ENCODE data around the gene TLN1. TPM values are rescaled to one million over a fixed set of nuclear protein-coding genes. Genes with fewer than 3 reads are reported as not detected.
A peak's percentile ranks its signal among the peaks of the same experiment; 100 is the strongest.

The TLN1 gene
- total and polyA plus RNA-seq, 7 donors = 45.0 to 609 (median 354) TPM

DNA sequence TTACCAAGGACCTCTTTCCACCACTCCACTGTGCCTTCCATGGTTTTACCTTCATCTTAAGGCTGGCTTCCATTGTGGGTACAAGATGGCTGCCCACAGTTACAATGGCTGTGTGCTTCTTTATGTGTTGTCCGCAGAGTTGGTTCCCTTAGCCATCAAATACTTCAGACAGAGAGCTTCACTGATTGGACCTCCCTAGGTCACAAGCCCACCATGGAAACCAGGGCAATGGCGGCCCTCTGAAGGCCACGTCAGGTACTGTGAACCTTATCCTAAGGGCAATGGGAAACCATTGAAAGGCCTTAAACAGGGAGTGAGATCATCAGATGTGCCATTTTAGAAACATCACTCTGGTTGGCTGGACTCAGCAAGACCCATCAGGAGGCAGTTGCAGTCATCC lies 64.1 kb downstream of the TLN1 start:
- Histone ChIP-seq H3K4me3 (no peak overlapping the region), H3K27me3 (no peaks in the 10 kb centered on the region), H3K9me3 (no peaks in the 10 kb centered on the region), H3K36me3 (no peaks in the 10 kb centered on the region), H3K4me1 (peaks cover 0 to 24% (median 21%) of the 10 kb centered on the region in 4 donors), H3K27ac (no peak overlapping the region)
- TF ChIP-seq, protein P1, sequence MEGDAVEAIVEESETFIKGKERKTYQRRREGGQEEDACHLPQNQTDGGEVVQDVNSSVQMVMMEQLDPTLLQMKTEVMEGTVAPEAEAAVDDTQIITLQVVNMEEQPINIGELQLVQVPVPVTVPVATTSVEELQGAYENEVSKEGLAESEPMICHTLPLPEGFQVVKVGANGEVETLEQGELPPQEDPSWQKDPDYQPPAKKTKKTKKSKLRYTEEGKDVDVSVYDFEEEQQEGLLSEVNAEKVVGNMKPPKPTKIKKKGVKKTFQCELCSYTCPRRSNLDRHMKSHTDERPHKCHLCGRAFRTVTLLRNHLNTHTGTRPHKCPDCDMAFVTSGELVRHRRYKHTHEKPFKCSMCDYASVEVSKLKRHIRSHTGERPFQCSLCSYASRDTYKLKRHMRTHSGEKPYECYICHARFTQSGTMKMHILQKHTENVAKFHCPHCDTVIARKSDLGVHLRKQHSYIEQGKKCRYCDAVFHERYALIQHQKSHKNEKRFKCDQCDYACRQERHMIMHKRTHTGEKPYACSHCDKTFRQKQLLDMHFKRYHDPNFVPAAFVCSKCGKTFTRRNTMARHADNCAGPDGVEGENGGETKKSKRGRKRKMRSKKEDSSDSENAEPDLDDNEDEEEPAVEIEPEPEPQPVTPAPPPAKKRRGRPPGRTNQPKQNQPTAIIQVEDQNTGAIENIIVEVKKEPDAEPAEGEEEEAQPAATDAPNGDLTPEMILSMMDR (IDR thresholded peaks at IDR 0.05) = no peak
- TF ChIP-seq EP300 (IDR thresholded peaks at IDR 0.05) = no peak
- TF ChIP-seq POLR2A (IDR thresholded peaks at IDR 0.05) = no peak
- TF ChIP-seq POLR2AphosphoS5 (IDR thresholded peaks at IDR 0.05) = no peak
- DNase-seq = no peak
- intact Hi-C loops (cut with DNase I) = no loop called here
- WGBS, 2 donors = 96 to 98% methylated on average over 3 of the region's 3 CpGs

DNA sequence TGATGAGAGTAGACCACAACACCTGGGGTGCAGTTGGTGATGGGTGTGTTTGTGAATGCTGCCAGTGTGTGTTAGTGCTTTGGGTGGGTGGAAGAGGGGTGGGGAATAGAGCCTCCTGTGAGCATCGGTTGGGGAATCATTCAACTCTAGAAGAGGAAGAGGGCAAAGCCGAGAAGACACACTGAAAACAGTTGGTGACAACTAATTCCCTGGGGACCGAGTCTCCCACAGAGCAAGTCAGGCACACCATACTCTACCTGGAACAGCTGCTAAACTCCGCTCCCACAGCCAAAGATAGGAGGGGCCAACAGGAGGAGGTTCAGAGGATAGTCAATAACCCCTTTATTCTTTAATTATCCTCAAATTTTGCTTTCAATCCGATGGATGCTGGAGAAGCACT lies 65.4 kb downstream of the TLN1 start:
- H3K9me3 ChIP-seq = no peaks in the 10 kb centered on the region
- DNase-seq = no peak
- H3K27me3 ChIP-seq = no peaks in the 10 kb centered on the region
- peak overlapping the region in 1 of 4 donors; percentile 98 for H3K27ac ChIP-seq
- H3K4me1 ChIP-seq = peaks cover 0 to 35% (median 31%) of the 10 kb centered on the region in 4 donors
- H3K36me3 ChIP-seq = no peaks in the 10 kb centered on the region
- WGBS, 2 donors = 78 to 89% methylated on average over 5 of the region's 5 CpGs
- H3K4me3 ChIP-seq = no peak overlapping the region
- TF ChIP-seq POLR2AphosphoS5 (IDR thresholded peaks at IDR 0.05) = no peak
- no peak for TF ChIP-seq POLR2A (IDR thresholded peaks at IDR 0.05)
- TF ChIP-seq EP300 (IDR thresholded peaks at IDR 0.05) = no peak
- TF ChIP-seq, protein P1 (IDR thresholded peaks at IDR 0.05) = no peak
- intact Hi-C loops (cut with DNase I) = loop anchor here (1.0 kb wide), 1 partner anchor 9 kb away; no protein-coding TSS in a partner anchor

DNA sequence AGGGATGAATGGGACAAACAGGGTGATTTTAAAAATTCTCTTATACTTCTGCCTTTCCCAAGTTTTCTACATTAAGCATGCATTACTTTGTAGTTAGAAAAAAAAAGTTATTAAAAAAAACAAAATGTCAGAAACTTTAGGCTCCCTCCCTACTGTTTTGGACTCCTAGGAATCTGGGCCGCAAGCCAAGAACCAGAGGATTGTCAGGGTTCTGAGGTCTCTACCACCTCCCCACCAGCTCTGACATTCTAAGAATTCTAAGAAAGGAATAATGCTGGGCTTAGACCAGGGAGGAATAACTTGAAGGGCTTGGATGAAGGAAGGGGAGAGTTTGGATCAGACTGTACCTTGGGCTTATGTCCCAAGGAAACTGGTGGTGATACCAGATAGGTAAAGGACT lies 66.0 kb downstream of the TLN1 start:
- intact Hi-C loops (cut with DNase I) = loop anchor here (1.0 kb wide), 1 partner anchor 9 kb away; no protein-coding TSS in a partner anchor
- peak overlapping the region in 2 of 4 donors; percentile 97 to 98 for H3K27ac ChIP-seq
- no peak for DNase-seq
- H3K9me3 ChIP-seq = no peaks in the 10 kb centered on the region
- 91 to 92% methylated on average over 1 of the region's 1 CpG for WGBS, 2 donors
- peaks cover 0 to under 1% (median 0%) of the 10 kb centered on the region in 4 donors for H3K36me3 ChIP-seq
- no peaks in the 10 kb centered on the region for H3K27me3 ChIP-seq
- no peak overlapping the region for H3K4me3 ChIP-seq
- TF ChIP-seq, protein P1 (IDR thresholded peaks at IDR 0.05) = no peak
- TF ChIP-seq EP300 (IDR thresholded peaks at IDR 0.05) (no peak), POLR2AphosphoS5 (IDR thresholded peaks at IDR 0.05) (no peak), POLR2A (IDR thresholded peaks at IDR 0.05) (no peak)
- H3K4me1 ChIP-seq = peaks cover 0 to 40% (median 36%) of the 10 kb centered on the region in 4 donors

DNA sequence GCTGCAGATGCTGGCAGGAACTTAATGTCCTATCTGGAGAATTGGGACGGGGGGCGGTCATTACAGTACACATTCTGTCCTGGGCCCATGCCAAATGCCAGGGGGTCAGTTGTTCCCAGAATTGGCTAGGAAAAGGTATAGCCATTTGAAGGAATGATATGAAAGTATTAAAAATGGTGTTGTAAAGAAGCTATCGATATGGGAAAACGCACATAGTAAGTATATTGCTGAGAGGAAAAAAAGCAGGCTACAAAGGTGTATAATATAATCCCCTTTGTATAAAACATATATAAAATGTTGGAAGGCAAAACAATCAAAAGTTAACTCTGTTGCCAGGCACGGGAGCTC lies 66.5 kb downstream of the TLN1 start:
- 10 to 28% methylated on average over 5 of the region's 5 CpGs for WGBS, 2 donors
- H3K27me3 ChIP-seq = no peaks in the 10 kb centered on the region
- no peak for TF ChIP-seq POLR2A (IDR thresholded peaks at IDR 0.05)
- TF ChIP-seq POLR2AphosphoS5 (IDR thresholded peaks at IDR 0.05) = no peak
- peak overlapping the region; percentile 97 to 98 (median 98) for H3K27ac ChIP-seq
- peaks cover 0 to 46% (median 42%) of the 10 kb centered on the region in 4 donors for H3K4me1 ChIP-seq
- DNase-seq = no peak
- no peaks in the 10 kb centered on the region for H3K9me3 ChIP-seq
- intact Hi-C loops (cut with DNase I) = loop anchor here (1.0 kb wide), 1 partner anchor 24 kb away; the partner anchor contains the start of gene TPM2
- H3K4me3 ChIP-seq = peak overlapping the region; percentile 27 to 58 (median 48)
- H3K36me3 ChIP-seq = peaks cover 0 to 7% (median 5%) of the 10 kb centered on the region in 4 donors

DNA sequence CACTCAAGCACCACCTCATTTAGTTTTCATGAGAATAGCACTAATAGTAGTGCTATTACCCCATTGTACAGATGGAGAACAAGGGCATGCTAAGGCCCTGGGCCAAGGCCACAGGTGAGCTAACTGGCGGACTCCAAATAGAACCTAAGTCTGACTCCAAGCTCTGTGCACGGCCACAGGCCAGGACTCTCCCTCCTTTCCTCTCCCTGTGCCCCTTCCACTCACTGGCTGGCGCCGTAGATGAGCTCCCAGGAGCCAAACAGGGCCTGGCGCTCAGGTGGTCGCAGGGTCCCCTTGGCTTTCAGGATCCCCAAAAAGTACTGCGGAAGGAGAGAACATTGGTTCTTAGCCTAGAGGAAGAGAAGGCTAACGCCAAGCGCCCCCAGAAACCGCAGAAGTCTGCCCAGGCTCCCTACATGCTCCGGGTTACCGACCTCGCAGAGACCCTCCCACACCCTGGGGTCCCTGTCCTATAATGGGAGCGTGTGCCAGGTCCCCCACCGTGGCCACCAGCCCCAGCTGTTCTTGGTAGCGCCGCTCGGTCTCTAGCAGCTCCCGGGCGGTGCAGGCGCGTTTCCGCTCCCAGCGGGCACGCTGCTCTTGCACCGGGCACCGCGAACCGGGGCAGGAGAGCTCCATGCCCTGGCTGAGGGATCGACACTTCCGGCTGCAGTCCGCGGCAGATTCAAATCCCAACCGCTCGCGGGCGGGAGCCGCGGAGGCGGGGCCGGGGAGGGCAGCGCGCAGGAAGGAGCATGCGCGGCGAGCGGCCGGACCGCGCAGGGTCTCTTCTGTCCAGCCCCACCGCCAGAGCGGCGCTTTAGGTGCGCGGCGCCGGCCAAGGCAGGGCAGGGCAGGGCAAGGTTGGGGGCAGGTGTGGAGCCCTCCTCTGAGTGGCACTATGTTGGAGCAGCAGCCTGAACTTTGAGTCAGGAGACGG lies 67.2 kb downstream of the TLN1 start, which contains the start of gene ARHGEF39:
Gene ARHGEF39 (minus strand): TSS at position 665 of the 940 bp plus-strand sequence. CDS start 26 bp downstream, at position 639.
- peak within 1 kb of the TSS; percentile 27 to 58 (median 48) for H3K4me3 ChIP-seq
- peaks cover 0 to 52% (median 48%) of the 10 kb centered on the region in 4 donors for H3K4me1 ChIP-seq
- DNase-seq = peak; percentile 90
- 3 to 8% methylated on average over 58 of the region's 58 CpGs for WGBS, 2 donors
- H3K27ac ChIP-seq = peak within 1 kb of the TSS; percentile 97 to 98 (median 98)
- peaks cover 0 to 13% (median 10%) of the 10 kb centered on the region in 4 donors for H3K36me3 ChIP-seq
- no peaks in the 10 kb centered on the region for H3K9me3 ChIP-seq
- TF ChIP-seq, protein P1 (IDR thresholded peaks at IDR 0.05) = no peak
- no peak for TF ChIP-seq EP300 (IDR thresholded peaks at IDR 0.05)
- peak; percentile 55 to 70 (median 66) for TF ChIP-seq POLR2AphosphoS5 (IDR thresholded peaks at IDR 0.05)
- peak in 1 of 2 donors; percentile 48 for TF ChIP-seq POLR2A (IDR thresholded peaks at IDR 0.05)
- intact Hi-C loops (cut with DNase I) = loop anchor here (1.0 kb wide), 1 partner anchor 24 kb away; the partner anchor contains the start of gene TPM2
- H3K27me3 ChIP-seq = no peaks in the 10 kb centered on the region
